DMS153 treated with DMSO at 0.1 percent for 48 hours (cell line): ENCODE results near the gene CCDC169.
"Not testable (repeated sequence)": the region's sequence is repeated elsewhere in the genome, so short reads cannot be mapped to it uniquely, and the experiment has no call there.

Experiments
- DNase-seq: peaks from one replicate; lab custom pipeline; 2025; ENCODE audit not compliant: unreplicated experiment; lab: John Stamatoyannopoulos, UW

The CCDC169 gene

DNA sequence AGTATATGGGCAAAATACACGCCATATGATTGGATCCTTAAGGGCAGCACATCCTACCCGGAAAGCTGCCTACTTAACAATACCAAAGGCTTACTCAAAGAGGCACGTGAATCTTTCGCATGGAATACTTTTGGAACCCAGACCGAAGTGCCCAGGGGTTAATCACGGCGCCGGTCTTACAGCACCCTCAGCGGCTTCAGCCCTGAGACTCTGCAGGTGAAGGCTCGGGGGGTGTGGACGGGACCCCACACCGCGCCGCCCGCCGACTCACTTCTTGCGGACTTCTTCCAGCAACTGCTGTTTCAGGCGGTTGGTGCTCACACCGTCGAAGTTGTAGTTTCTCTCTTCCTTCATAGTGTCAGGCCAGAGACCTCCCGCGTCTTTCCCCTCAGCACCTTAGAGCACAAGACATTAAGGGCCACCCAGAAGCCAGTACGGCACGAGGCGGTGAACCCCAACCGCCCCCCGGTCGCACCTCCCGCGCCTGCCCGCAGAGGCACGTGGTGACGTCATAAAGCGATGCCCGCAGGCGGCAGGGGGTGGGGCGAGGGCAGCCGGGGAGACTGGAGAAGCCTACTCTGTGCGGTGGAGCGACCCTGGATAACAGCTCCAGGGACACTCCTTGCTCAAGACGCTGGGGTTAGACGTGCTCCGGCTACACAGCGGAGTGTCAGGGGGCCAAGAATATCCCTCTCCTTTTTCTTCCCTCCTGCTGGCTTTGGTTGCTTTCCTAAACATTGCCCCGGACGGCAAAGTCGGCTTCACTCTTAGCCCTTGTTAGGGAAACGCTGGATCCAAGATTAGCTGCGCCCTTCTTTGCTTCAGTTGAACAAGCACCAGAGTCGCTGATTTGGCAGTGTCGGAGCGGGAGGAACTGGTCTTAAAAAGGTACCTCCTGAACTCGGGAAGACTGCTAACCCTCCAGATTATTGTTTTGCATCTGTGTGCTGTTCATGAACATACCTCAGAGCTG lies at the start of gene CCDC169:
Gene CCDC169 (minus strand): TSS at position 449 of the 973 bp plus-strand sequence. CDS start 95 bp downstream, at position 354.
- peak; percentile 64 for DNase-seq

GRCh38 chr13:36346222-36347083 lies 48.8 kb upstream of the CCDC169 start, which contains the start of gene SPART:
TSS of gene SPART (minus strand) at chr13:36346394. CDS start at chr13:36335830, 10,564 bp downstream.
- DNase-seq: peak; percentile 94

DNA sequence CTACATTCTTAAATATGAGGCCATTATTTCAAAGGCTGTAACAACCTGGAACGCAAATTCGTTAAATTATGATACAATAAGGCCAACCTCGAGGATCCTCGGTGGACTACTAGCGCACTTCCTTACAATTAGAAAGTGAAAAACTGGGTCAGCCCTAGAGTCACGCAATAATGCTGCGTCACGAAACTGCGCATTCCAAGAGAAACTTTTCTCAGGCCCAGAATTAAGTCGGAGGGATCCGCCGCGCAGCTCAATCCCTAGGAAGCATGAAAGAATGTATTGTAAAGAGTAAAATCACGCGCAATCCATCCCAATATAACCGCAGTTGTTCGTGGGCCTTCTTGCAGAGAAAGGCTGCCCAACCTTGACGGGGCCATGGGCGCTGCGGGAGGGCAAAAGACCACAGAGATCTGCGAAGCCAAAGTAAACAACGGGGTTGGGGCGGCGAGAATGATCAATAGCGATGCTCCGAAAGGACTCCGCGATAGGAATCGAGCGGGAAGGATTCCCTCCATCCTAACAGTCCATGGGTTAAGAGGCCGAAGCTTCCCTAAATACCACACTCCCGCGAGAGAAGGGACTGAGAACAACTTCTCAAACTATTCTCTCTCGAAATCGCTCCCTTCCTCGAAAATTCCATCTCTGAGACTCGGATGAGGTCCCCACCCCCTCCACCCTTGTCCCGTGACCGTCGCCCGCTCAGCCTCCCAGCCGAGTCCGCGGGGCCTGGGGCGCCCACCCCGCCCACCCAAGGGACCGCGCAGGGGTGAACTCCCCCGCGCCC lies 48.0 kb upstream of the CCDC169 start:
- DNase-seq: no peak

GRCh38 chr13:36344886-36345437 lies 47.3 kb upstream of the CCDC169 start:
- no peak for DNase-seq

- DNase-seq: no peak
Measured at GRCh38 chr13:36344173-36344572, 46.6 kb upstream of the CCDC169 start.

GRCh38 chr13:36343766-36344165 lies 46.2 kb upstream of the CCDC169 start:
- DNase-seq: no peak

DNA sequence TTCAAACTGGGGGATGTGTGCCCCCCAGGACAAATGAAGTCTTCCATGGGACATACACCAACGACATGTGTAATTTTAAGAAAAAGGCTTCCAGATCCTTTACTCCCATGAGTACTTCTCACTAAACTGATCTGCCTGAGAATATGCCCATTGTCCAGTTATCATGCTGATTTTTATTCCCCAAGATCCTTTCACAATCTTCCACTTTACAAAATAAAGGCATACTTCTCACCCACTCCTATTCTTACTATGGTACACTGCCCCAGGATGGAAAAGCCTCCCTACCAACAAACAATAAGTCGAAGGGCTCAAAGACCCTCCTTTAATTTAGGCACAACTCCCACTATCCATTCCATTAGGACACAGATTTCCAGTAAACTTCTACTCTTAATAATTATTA lies 45.1 kb upstream of the CCDC169 start:
- no peak for DNase-seq

DNA sequence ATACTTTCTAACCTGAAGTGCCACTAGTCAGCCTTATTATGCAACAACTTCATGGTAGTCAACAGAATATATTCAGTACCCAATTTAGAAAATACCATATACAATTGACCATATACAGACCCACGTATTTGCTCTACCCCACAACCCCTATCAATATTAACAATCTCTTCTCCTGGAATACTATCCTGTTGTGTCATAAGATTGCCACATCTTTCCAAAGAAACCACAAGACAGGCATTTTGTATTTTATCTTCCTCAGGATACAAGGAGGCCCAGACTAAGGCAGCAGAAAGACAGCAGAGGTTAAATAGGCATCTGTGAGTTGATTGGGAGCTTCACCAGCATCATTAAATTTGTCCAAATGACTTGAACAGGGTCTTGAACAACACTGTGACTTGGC lies 44.1 kb upstream of the CCDC169 start:
- DNase-seq: no peak

- DNase-seq: no peak
Measured at GRCh38 chr13:36339600-36340155, 42.1 kb upstream of the CCDC169 start.

GRCh38 chr13:36337938-36338641 lies 40.5 kb upstream of the CCDC169 start:
- DNase-seq: no peak

- DNase-seq: no peak
Measured at GRCh38 chr13:36332986-36333385, 35.4 kb upstream of the CCDC169 start.

DNA sequence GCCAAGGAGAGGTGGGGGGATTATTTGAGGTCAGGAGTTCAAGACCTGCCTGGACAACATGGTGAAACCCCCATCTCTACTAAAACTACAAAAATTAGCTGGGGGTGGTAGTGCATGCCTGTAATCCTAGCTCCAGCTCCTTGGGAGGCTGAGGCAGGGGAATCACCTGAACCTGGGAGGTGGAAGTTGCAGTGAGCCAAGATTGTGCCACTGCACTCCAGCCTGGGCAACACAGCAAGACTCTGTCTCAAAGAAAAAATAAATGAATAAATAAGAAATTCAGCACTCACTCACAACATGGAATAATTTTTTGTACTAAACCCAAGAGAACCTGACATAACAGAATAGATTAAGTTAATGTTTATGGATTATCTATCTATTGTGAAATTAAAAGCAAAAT lies 34.6 kb upstream of the CCDC169 start:
- DNase-seq: not testable (repeated sequence)

- no peak for DNase-seq
Measured at GRCh38 chr13:36331280-36331679, 33.7 kb upstream of the CCDC169 start.

DNA sequence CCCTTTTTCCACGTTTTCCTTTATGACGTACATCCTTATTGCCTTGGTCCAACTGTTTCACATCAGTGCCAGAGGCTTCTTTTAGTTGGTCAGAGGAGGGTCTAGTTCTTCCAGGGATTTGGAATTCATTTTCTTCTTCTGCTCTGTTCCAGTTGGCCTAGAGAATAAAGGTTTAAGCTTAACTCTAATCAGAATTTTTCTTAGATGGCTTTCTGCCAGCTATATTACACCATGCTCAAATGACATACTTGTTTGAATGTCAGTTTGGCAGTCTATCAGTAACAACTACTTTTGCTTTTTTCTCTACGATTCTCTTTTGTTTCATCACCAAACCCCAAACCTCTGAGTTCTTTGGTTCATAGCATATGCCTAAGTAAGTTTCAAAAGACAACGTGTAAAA lies 31.7 kb upstream of the CCDC169 start:
- DNase-seq: no peak

- DNase-seq: no peak
Measured at GRCh38 chr13:36328821-36329220, 31.2 kb upstream of the CCDC169 start.

GRCh38 chr13:36325912-36326311 lies 28.3 kb upstream of the CCDC169 start:
- no peak for DNase-seq

GRCh38 chr13:36324881-36325280 lies 27.3 kb upstream of the CCDC169 start:
- DNase-seq: not testable (repeated sequence)

DNA sequence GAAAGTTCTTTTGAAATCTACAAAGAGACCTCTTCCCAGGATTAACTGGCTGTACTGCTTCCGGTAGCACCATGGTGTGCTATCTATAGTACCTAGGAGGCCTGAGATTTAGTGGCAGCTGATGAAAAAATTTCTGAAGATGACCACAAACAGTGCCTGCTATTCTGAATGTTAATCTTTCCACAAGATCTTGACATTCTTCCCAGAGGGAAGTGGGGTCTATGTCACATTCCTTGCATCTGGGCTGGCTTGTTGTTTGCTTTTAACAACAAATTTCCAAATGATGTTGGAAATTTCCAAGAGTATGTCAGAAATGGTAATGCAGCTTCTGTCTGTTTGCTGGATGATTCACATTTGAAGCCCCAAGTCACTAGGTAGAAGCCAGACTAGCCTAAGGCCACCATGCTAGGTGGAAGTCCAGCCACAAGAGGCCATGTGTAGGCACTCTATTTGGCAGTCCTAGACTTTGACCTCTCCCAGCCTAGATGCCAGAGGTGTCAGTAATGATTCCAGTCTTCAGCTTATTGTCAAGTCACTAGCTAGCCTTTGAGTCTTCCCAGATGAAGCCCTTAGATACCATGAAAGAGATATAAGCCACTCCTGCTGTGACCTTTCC lies 26.4 kb upstream of the CCDC169 start:
- no peak for DNase-seq

DNA sequence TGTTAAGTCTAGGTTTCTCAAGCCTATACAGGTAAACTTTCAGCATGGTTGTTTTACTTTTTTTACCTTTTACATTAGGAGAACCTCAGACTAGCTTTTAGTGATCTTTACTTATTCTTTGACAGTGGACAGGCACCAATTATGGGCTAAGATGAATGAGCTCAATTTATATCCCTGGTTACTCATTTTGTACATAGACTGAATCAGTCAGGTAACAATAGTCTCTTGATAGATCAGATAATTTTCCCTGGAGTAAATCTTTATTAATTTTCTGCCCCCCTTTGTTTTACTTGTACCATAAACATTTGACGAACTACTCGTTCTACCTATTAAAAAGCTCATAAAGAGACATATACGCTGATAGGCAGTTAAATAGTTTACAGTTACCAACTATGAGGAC lies 25.8 kb upstream of the CCDC169 start:
- DNase-seq: no peak
